ENCODE measurements around the gene PWP1.

The PWP1 gene

DNA sequence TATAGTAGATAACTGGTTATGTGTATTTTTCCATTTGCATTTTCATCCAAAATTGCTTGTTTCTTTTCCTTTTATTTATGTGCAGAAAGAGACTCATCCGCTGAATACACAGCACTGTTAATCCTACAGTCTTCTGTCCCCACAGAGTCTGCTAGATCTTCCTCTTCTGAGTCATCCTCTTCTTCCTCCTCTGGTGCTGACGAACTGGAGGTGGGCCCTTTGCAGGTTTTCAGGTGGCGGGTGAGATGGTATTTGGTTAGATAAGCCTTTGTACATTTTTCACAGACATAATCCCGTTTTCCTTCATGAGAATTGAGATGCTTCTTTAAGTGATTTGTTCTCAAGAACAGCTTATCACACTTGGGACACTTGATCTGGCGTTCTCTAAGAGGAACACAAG lies 48.5 kb downstream of the PWP1 start:
- DNase-seq (ENCODE audit: low read depth in 2 of 2, low spot score in 1 of 2) = no peak

DNA sequence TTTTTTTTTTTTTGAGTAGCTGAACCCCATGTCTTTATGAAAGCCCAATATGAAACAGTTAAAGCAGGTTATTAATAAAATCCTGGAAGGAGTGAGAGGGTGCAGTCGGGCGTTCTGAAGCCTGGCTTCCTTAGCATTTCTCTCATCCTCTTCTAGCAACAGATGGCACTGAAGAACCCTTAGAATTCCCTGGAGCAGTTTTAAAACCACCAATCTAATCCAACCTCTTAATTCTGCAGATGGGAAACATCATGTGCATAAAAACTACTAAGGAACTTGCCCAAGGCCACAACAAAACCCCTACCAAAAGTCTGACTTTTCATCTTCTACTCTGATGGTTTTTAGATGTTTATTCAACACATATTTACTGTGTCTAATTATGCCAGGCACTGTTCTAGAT lies 50.2 kb downstream of the PWP1 start:
- no peak for DNase-seq (ENCODE audit: low read depth in 2 of 2, low spot score in 1 of 2)

DNA sequence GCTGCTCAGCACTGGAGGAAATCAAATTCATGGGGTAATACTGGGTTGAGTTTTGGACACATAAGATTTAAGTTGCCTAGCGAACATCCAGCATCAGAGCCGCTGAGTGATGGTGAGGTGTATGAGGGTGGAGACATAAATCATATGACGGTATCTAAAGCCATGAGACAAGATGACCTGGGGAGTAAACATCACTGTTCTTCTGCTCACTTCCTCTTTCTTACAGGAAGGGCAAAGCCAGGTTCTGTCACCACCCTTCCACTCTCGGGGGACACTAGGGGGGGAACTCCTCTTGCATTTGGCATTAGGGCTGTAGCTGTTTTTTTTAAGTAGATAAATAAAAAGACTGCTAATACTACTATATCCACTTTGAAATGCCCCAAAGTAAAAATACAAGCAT lies 51.3 kb downstream of the PWP1 start:
- no peak for DNase-seq (ENCODE audit: low read depth in 2 of 2, low spot score in 1 of 2)

DNA sequence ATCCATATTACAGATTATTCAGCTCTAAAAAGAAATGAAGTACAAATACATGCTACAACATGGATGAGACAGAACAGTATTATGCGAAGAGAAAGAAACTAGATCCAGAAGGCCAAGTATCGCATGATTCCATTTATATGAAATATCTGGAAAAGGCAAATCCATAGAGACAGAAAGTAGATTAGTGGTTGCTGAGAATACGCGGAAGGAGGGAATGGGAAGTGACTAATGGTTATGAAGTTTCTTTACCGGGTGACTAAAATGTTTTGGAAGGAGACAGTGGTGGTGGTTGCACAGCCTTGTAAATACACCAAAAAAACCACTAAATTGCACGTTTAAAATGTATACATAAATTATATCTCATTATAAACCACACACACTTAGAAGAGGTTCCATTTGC lies 62.9 kb downstream of the PWP1 start:
- no peak for DNase-seq (ENCODE audit: low read depth in 2 of 2, low spot score in 1 of 2)

DNA sequence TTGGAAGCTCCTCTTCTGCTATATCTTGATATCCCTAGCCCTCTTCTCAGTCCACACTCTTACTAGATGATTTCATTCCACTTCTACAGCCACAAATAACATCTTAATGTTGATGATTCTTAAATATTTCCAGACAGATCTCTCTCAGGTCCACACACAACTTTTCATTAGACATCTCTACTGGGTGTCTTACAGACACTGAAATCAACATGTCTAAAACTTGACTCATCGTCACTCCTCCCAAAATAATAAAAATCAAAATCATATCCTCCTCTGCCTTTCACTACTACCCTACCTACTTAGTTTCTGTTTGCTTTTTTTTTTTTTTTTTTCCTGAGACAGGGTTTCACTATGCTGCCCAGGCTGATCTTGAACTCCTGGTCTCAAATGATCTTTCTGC lies 63.5 kb downstream of the PWP1 start:
- no peak for DNase-seq (ENCODE audit: low read depth in 2 of 2, low spot score in 1 of 2)

DNA sequence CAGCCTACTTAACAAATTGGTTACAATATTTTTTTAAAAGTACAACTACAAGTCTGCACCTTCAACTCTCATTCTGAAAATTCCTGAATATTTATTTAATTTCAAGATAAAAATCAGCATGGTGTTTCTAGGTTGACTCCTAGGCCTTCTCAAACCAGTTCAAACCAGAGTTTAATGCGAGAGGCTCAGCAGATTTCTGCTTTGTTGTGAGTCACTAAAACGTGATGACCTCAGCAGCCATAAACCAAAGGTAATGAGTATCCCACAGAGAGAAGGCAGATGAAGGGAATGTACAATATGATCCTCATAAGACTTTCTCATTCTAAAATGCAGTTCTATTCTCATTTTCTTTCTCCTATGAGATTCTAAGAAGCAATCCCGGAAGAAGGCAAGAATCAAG lies 73.8 kb downstream of the PWP1 start:
- no peak for DNase-seq (ENCODE audit: low read depth in 2 of 2, low spot score in 1 of 2)

DNA sequence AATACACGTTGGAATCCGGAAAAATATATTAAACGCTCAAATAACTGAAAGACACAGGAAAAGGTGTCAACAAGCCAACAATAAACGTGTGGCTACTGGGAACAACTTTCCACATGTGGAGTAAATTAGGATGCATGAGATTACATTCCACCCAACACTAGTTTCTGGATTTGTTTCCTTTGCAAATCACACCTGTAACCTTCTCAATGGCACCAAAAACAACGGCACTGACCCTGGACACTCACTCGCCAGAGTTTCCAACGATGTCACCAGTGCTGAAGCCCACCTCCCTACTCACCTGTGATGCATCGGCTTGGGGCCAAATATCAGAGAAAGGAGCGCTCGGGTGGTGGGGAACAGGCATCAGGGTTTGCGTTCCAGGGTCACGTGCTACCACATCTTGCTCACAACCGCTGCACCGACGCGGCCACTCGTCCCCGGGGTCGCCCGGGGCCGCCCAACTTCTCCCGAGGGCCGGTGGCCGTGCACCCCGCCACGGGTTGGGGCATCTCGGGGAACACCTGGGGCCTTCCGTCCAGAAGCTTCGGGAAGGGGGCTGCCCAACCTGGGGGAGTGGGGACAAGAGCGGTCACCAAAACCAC lies 74.7 kb downstream of the PWP1 start:
- no peak for DNase-seq (ENCODE audit: low read depth in 2 of 2, low spot score in 1 of 2)

DNA sequence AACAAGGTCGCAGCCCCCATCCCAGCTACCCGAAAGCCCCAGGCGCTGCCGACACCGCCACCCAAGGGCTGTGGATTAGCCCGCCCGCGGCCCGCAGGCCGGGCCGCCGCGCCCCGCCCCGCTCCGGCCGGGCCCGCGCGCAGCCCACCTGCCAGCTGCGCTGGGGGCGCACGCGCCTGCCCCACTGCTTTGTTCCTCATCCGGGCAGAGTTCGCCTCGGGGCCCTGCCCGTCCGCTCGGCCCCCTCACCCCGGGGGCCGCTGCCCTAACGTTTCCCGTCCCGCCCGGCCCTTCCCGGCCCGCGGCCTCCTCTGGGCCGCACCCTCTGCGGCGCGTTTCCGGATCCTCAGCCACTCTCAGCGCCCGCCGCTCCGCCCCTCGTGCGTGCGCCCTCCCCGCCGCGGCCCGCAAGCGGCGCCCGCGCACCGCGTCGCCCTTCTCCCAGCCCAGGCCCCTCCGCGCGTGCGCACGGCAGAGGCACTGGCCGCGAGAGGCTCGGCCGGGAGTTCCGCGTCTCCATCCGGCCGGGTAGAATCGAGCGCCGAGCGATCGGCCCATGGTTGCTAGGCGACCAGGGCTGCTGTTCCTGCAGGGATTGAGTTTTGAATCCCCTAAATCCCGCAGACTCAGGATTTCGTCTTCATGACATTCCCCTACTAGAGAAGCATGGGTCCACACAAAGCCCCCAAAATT lies 75.4 kb downstream of the PWP1 start, which contains the start of gene PRDM4:
PRDM4 (minus strand) TSS at position 329 of the 693 bp plus-strand sequence. CDS start 622 bp downstream, outside the sequence.
- peak; percentile 63 to 72 for DNase-seq (ENCODE audit: low read depth in 2 of 2, low spot score in 1 of 2)

DNA sequence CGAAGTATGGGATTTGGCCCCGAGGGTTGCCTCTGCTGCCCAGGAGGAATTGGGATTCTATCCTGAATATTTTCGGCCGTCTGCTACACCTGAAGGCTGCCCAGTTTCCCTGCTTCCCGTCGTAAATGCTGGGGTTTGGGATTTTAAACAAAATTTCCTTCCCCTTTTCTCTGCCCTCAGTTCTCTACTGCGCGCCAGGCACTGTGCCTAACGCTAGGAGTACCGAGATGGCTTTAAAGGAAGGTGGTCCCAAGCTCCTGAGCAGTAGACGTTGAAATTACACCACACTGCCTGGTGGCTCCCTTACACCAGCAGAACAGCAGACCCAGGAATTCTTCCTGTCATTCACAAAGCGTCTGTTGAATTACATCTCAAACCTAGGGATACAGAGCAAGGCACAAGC lies 75.9 kb downstream of the PWP1 start:
- no peak for DNase-seq (ENCODE audit: low read depth in 2 of 2, low spot score in 1 of 2)
